ENCODE measurements around the gene XYLT1.
"Not testable (repeated sequence)": the region's sequence is repeated elsewhere in the genome, so short reads cannot be mapped to it uniquely, and the experiment has no call there.

XYLT1 gene

DNA sequence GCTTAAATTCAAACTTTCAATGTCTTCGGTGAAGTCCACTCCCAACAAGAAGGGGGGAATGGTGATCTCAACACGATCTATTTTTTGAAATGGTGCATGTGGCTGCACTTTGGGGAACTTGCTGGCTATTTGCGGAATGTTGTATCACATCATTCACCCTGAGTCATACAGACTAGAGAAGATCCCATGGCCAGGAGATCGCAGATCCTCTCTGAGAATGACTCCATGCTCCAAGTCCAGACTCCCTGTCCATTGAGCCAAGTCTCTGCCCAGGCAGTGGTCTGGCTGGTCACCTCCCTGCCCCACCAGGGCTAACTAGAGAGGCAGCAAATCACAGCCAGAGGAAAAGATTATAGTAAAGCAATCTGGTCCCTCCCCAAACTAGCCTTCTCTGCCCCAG lies 120.6 kb downstream of the XYLT1 start:
- DNase-seq = no peak

DNA sequence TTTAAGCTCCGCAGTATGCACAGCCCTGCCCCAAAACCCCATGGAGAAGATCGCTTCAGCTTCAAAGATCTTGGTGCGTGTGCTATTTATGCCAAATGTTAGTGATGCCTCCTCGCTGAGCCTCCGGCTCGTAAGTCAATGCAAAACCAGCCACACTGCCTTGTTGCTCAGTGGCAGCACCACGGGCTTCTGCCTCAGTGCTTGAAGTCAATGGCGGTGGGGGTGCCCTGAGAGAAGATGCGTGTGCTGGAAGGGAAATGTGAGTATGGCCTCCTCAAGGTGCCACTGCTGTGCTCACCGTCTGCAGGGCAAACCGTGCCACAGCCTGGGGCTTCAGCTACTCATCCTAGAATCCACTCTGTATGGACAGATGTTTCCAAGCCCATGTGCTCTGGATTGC lies 121.9 kb downstream of the XYLT1 start:
- no peak for DNase-seq

DNA sequence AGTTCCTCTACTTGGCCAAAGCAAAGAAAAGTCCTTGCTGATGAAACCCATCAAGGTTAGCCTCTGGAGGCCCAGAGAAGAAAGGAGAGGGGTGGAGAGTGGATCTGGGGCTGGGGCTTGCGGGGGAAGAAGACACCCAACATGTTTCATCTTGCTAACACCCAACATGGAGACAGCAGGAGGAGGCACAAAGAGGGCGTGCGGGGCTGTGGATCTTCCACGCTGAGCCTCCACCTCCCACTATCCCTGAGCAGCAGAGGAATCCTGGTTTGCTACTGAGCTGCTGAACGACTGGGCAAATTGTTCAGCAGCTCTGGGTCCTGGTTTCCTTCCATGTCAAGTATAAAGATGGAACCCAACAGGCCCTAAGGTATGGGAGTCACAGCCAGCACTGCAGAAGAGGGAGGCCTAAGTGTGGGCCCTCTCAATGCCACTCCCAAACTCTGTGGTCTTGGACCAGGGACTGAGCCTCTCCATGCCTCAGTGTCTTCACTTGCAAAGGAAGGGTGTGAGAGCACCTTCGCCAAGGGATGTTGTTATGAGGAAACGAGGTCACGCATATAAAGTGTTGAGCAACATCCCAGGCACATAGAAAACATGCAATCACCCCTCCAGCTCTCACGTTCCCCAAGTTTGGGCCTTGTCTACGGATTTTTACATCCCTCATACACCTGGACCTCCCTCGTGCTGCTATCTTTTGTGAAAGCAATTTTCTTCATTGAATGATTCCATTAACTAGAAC lies 122.5 kb downstream of the XYLT1 start:
- no peak for DNase-seq

DNA sequence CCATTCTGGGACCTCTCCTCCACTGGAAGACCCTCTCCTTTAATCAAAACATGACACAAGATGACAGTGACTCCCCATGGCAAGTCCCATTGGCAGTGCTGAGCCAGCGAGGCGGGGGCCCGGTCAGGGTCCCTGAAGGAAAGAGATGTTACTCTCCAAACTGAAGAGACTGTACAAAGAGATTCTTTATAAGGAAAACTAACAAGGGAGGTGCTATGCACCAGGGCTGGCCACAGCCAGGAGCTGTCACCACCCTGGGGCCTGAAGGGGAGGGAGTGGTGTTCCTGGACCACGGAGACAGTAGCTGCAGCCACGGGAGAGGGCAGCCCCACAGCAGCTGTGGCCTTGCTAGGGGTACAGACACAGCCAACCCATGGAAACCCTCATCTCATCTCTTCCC lies 123.1 kb downstream of the XYLT1 start:
- no peak for DNase-seq

DNA sequence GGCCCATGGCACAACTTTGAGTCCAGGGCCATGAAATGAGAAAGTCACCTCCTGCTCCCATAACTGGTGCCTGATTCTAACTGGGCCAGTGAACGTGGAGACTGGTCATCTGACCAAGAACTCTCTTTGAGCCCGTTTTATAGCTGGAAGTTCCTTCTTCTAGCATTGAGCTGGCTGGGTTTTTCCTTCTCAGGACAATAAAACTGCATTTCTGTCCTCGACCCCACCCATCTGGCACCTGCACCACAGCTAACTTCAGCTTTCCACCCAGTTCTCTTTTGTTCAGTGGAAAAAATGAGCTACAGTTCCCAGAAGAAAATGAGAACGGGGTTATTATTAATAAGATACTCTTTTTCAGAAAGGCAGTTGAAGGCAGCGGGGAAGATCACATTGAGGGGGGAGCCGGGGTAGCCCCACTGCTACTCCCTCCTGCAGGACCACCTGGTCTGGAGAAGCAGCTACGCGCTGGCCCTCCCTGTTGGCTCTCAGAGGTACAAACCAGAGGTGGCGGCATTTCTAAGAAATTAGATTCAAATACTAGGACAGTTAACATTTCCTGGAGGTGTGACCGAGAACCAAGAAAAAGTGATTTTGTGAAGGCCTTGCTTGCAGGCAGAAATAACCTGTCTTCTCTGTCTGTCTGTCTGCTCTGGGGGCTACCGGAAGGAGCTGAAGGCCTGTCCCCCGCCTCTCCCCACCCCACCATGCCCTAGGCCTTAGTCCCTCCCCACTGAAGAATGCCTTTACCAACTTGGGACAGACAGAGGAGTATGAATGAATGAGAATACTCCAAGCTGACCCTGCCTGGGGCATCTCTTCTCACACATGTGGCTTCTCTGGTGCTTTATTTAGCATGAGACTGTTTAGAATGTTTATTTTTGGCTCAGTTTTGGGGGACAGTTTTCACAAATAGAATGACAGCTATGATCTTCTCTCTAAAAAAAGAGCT lies 123.9 kb downstream of the XYLT1 start:
- no peak for DNase-seq

DNA sequence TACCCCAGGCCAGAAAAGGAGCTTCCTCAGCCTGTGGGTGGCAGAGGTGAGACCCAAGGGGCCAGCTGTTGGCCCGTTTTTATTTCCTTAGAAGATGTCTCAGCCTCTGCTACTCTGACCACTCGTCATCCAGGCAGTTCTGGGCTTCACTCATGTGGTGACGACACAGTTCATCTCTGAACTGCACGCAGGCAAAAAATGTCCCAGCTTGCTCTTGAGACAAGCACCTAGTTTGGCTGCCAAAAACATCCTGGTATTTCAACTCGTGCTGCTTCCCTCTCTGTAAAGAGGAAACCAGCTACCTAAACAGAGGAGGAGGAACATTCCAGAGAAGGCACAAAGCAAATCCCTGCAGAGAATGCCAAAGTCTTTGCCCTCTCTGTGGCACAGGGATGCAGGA lies 125.7 kb downstream of the XYLT1 start:
- no peak for DNase-seq

DNA sequence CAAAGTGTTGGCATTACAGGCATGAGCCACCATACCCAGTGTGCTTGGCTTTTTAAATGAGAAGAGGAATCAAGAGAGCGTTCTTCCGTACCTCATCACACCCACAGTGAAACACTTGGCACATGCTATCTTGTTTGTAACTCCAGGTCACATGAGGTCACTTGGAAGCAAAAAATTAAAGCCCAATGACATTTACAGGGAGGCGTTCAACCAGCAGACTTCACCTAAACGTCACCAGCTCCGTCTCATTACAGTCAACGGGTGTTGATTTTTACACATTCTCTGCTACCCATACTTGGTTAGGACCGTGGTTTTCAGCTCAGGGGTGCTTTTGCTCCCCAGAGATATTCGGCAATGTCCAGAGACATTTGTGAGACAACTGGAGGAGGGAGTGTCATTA lies 127.0 kb downstream of the XYLT1 start:
- no peak for DNase-seq

DNA sequence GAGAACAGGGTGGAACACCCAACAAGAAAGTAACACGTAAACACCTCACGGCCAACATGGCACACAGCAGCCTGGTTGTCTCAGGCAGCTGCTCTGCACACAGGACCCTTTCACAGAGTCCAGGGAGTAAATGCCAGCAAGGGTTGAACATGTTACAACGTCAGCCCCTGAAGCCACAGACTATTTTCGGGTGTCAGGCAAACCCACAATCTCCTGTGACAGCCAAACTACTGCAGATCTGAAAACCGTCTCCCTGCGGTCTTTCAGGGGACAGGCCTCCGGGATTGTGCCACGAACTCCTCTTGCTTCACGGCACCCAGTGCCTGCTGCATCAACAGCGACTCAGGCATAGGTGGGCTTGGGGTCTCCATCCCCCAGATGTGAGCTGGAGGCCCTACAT lies 127.7 kb downstream of the XYLT1 start:
- no peak for DNase-seq

DNA sequence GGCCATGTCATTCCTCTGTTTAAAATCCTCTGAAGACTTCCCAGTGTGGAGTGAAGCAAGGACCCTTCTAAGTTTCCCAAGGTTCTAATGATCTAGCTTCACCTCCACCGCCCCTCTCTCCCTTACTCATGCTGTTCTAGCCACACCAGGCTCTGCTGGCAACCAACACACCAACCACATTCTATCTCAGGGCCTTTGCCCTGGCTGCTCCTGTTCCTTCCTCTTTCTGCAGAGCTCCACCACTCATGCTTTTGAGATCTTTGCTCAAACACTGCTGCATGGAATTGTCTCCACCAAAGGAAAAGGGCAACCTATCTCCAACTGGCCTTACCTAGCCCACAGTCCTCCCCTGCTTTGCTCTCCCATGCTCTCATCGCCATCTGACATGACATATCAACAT lies 128.7 kb downstream of the XYLT1 start:
- no peak for DNase-seq

DNA sequence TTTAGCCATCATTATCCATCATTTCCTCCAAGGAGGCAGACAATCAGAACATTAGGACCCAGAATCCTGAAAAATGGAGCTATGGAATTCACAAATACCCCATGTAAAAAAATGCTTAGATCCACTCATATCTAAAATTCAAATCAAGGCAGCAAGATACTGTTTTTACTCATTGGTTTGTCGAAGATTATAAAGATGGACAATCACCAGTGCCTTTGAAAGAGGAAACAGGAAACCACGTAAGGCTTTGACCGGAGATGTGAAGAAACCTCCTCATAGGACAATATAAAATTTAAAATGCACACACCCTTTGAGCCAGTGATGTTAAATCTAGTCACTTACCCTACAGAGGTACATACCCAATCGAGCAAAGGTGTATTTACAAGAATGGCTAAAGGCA lies 130.0 kb downstream of the XYLT1 start:
- no peak for DNase-seq

DNA sequence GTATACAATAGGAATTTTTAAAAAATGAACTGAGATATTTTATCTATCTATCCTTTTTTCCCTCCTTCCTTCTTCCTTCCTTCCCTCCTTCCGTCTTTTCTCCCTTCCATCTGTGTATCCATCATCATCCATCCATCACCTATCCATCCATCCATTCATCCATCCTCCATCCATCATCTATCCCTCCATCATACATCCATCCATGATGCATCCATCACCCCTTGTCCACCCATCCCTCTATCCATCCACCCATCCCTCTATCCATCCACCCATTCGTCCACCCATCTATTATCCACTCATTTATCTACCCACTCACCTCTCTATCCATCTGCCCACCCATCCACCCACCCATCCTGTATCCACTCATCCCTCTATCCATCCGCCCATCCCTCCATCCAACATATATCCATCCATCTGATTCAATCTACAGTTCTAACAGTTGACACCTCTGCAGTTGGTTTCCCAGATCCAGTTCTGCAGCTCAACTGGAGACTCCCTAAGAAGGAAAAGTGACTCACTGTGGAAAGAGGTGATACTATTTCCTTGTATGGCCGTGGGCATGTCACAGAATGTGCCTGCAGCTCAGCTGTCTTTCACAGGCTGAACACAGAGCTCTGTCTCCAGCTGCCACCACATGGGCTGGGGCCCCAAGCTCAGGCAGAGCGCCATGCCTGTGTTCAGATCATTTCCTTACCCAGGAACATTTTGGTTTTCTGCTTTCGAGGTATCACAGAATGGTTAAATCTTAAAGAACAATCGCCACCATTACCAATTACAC lies 130.8 kb downstream of the XYLT1 start:
- no peak for DNase-seq

DNA sequence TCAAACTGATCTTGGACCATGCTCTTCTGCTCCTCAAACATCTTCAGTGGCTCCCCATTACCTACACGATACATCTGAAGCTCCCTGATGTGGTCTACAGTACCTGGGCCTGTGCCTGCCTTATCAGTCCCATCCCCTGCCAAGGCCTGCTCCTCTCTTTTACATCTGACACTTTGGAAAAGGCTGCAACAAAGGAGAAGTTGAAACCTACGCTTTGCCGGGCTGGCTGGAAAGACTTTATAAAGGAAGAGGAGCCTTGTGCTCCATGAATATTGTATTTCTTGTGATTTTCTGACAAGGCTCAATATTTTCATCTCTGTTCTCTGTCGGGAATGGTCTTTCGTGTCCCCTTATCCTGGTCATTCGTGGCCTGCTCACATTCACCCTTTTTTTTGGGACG lies 132.5 kb downstream of the XYLT1 start:
- DNase-seq = no peak

DNA sequence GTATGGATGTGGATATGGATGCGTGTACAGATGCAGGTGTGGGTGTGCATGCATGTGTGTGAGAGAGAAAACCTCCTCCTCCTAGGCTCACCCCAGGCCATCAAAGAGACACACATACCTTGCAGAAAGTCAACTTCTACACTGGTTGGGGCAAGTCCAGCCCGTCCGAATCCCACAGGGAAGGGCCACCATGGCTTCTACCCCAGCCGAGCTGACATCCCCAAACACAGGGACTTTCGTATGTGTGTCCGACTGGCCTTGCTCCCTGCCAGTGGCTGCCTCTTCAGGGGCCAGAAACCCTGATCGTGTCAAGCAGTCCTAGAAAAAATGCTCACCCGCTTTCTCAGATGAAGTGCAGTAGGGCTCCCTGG lies 134.2 kb downstream of the XYLT1 start:
- no peak for DNase-seq

DNA sequence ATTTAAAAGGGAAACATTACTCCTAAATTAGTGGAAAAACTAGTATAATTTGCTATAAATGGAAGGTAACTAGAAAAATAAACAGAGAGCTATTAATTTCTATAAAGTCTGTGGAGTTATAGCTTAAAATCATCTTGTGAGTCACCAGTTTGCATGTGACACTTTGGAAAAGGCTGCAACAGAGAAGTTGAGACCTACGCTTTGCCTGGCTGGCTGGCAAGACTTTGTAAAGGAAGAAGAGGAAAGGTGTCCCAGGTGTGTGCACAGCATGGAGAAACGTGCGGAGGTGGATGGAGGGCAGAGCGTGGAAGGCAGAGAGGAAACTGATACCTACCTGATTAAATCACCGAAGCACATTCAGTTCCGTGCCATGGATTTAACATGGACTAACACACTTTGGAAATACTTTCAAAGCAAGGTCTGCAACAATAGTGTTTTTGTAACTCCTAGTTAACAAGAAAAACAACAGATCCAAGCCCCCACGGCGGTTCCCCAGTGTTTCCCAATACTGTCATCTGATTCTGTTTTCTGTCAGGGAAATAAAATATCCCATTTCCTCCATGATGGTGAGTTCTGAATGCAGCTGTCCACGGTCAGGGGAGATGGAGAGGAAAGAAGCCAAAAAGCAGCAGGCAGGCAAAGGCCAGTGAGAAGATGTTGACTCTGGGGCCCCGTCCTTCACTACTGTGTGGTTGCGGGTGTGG lies 134.8 kb downstream of the XYLT1 start:
- DNase-seq = no peak

DNA sequence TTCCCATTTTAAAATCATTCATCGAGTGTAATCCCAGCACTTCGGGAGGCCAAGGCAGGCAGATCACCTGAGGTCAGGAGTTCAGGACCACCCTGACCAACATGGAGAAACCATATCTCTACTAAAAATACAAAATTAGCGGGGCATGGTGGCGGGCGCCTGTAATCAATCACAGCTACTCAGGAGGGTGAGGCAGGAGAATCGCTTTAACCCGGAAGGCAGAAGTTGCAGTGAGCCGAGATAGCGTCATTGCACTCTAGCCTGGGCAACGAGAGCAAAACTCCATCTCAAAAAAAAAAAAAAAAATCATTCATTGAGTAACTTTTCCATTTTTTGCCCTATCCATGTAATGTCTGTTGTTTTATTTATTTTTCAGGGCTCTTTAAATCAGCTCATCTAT lies 135.4 kb downstream of the XYLT1 start:
- not testable (repeated sequence) for DNase-seq

DNA sequence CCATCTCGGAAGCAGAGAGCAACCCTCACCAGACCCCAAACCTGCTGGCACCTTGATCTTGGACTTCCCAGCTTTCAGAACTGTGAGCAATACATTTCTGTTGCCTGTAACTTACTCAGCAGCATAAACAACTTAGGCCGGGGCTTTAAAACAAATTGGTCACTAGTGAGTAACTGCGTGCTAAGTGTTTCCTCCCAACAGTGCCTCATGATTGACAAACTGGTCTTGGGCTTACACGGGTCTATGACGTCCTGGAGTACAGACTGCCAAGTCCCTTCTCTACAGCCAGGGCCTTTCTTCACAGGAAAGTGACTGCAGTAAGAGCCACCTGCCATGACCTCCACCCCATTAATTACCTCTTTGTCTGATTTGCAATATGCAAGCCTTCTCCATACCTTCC lies 136.7 kb downstream of the XYLT1 start:
- DNase-seq = no peak

DNA sequence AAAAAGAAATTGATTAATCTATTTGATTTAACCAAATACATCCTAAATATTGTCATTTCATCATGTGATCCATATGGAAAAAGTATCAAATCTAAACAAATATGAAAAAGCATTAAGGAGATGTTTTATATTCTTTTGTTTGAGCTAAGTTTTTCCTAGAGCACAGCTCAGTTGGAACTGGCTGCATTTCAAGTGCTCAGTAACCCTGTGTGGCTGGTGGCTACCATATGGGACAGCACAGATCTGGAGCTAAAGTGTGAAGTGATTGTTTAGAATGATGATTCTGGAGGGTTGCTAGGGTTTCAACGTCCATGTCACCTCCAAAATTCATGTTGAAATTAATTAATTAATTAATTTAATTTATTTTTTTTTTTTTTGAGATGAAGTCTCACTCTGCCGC lies 137.5 kb downstream of the XYLT1 start:
- DNase-seq = no peak

DNA sequence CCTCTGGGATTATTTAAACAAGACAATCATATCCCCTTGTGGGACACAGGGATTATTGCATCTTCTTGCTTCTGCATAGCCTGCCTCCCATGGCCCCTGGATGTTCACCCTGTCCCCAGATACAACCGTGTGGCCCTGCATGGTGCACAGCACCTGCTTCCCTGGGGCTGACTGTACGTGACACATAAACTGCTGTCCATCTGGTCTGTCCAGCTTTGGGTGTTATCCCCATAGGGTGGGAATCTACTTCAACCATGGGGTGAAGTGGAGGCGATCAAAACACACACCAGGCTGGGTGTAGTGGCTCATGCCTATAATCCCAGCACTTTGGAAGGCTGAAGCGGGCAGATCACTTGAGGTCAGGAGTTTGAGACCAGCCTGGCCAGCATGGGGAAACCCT lies 138.8 kb downstream of the XYLT1 start:
- peak; percentile 36 for DNase-seq

DNA sequence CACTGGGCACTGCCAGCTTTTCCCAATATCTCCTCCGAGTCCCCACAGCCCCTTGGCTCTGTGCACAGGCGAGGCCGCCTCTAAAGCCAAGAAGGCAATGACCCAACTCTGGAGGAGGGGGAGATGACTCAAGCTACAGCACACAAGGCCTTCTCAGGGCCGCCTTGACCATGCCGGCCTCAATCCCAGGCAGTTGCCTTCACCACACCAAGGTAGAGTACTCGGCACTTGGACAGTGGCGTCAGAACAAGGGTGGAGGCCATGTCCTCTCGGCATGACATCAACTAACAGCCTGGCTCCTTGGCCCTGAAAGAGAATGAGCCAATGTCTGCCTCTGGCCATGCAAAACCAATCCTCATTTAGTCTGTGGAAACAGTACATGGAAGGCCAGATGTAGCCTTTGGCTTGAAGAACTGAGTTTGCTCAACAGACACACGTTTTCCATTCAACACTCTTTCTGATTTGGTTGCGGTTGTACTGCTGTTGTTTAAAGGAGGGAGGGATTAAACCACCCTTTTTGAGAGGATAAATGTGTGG lies 139.6 kb downstream of the XYLT1 start:
- DNase-seq = no peak

DNA sequence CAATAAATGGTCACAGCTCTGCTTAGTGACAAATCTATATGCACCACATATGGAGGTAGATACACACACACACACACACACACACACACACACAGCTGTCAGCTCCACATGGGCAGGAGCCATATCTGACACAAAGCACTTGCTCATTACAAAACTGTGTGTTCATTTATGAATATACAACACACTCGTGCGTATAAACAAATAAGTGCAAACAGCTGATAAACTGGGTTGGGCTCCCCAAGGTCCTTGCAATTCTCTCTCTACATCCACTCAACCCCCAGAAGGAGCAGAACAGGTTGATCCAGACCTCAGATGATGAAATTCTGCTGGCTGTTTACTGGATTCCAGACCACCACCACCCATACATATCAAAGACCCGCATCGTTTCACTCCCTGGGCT lies 140.7 kb downstream of the XYLT1 start:
- DNase-seq = no peak

DNA sequence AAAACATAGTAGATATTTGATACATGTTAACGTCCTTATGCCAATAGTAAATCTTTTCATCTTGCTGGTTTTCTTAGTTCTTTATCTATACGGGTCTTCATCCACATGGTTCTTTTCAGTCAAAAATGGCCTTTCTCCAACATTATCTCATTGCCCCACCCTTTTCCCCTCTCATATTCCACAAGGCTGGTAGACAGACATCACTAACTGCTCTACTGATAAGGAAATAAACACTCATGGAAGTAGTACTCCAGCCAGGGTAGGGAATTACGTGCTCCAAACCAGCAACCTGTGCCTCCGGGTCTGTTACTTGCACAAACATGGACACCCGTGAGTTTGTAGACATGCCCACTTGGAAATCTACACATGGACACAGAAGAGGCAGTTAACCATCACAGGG lies 141.4 kb downstream of the XYLT1 start:
- no peak for DNase-seq

DNA sequence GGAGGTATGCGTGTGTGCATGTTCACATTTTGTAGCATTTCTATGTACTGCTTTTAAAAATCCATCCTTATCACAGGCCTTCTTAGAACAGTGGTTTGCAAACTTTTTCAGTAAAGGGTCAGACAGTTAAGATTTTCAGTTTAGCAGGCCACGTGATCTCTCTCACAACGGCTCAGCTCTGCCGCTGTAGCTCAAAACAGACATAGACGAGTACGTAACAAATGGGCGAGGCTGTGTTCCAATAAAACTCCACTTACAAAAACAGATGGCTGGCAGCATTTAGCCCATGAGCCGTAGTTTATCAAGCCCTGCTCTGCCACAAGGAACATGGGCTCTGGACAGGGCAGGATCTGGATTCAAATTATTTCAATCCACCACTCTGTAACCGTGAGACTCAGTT lies 141.8 kb downstream of the XYLT1 start:
- peak; percentile 81 for DNase-seq

All from NCI-H82 (cell line).